ENCODE data around the gene SRD5A2. TPM values are rescaled to one million over a fixed set of nuclear protein-coding genes. Genes with fewer than 3 reads are reported as not detected.

The SRD5A2 gene
- total RNA-seq, 1 experiment from 2014 or later, result not detected

Other genes starting within 250 kb of the SRD5A2 start
- gene XDH, start 166.2 kb downstream of the SRD5A2 start, total RNA-seq (2014; rRNA removed; shearing (Covaris generic)), result 0.59 and 1.3 TPM in 2 replicates

Measured in H7 (cell line).